DMS 273 treated with DMSO at 0.1 percent for 48 hours (cell line): ENCODE measurements around the gene YEATS4.

Source experiments
- DNase-seq: peaks from one replicate; lab custom pipeline; 2025; lab: John Stamatoyannopoulos, UW

Gene YEATS4

GRCh38 chr12:69433653-69434052 is 74.1 kb downstream of the YEATS4 start:
- DNase-seq, result no peak

GRCh38 chr12:69435644-69436043 is 76.1 kb downstream of the YEATS4 start:
- DNase-seq, result no peak

DNA sequence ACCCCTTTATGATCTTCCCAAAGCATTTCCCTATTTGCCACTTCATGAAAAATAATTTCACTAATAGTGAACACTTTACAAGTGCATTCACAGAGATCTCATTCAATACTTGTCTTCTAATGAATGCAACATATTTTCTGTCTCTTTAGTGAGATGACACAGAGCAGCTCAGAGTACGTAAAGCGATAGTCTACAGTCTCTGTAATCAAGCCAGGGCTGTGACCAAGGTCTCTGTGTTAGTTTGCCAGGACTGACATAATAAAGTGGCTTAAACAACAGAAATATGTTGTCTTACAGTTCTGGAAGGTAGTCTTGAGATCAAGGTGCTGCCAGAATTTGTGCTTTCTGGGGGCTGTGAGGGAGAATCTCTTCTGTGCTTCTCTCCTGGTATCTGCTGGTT is 77.5 kb downstream of the YEATS4 start:
- no peak for DNase-seq

- DNase-seq, result no peak
These were observed 79.0 kb downstream of the YEATS4 start for GRCh38 chr12:69438539-69438938.

- DNase-seq, result no peak
These were observed 80.5 kb downstream of the YEATS4 start for GRCh38 chr12:69440016-69440415.
